H9 (cell line): Measurements from ENCODE around the gene TBC1D10B. TPM values are rescaled to one million over a fixed set of nuclear protein-coding genes. Genes with fewer than 3 reads are reported as not detected.

Experiments
- DNase-seq: peaks from one replicate; pipeline ENCODE4 v3.0.0-alpha.2; 2017
- H2AFZ ChIP-seq: one replicate; pipeline ENCODE4 v1.6.1; 2013; ENCODE audit warnings: mild to moderate bottlenecking, low read length, control low read depth, moderate library complexity
- H2AK5ac ChIP-seq: 2 replicates; pipeline ENCODE4 v1.6.1; 2013; ENCODE audit warnings: low read length, control low read depth, mixed read lengths; ENCODE audit not compliant: insufficient read length
- H2BK120ac ChIP-seq: one replicate; pipeline ENCODE4 v1.6.1; 2013; ENCODE audit warnings: low read depth, mild to moderate bottlenecking, low read length, control low read depth, inconsistent platforms; ENCODE audit not compliant: poor library complexity, severe bottlenecking
- H2BK12ac ChIP-seq: 2 replicates; pipeline ENCODE4 v1.6.1; 2013; ENCODE audit warnings: low read length, control low read depth, mixed read lengths, low read depth; ENCODE audit not compliant: insufficient read length
- H2BK15ac ChIP-seq: 2 replicates; pipeline ENCODE4 v1.6.1; 2013; ENCODE audit warnings: low read depth, low read length, control low read depth
- H2BK20ac ChIP-seq: one replicate; pipeline ENCODE4 v1.6.1; 2013; ENCODE audit warnings: low read depth, mild to moderate bottlenecking, low read length, control low read depth, inconsistent platforms; ENCODE audit not compliant: poor library complexity, severe bottlenecking
- H2BK5ac ChIP-seq: 2 replicates; pipeline ENCODE4 v1.6.1; 2013; ENCODE audit warnings: low read length, control low read depth, mixed read lengths; ENCODE audit not compliant: insufficient read length
- H3K14ac ChIP-seq: 2 replicates; pipeline ENCODE4 v1.6.1; 2013; ENCODE audit warnings: low read length, control low read depth; ENCODE audit not compliant: insufficient read depth
- H3K18ac ChIP-seq: 2 replicates; pipeline ENCODE4 v1.6.1; 2013; ENCODE audit warnings: low read depth, mild to moderate bottlenecking, mixed read lengths, low read length, control low read depth; ENCODE audit not compliant: insufficient read length
- H3K23ac ChIP-seq: 2 replicates; pipeline ENCODE4 v1.6.1; 2013; ENCODE audit warnings: low read length, control low read depth, mixed read lengths, low read depth; ENCODE audit not compliant: insufficient read length
- H3K23me2 ChIP-seq: 2 replicates; pipeline ENCODE4 v1.6.1; 2013; ENCODE audit warnings: low read depth, mild to moderate bottlenecking, mixed read lengths, low read length, control low read depth; ENCODE audit not compliant: insufficient read length, poor library complexity, severe bottlenecking
- H3K27ac ChIP-seq: 2 replicates; pipeline ENCODE4 v1.5.1; 2013; ENCODE audit warnings: low read length, control low read depth, mixed read lengths, low read depth; ENCODE audit not compliant: insufficient read length
- H3K27me3 ChIP-seq: 2 replicates; pipeline ENCODE4 v1.6.1; 2013; ENCODE audit warnings: low read length, control low read depth, inconsistent platforms; ENCODE audit not compliant: insufficient read depth
- H3K4ac ChIP-seq: 2 replicates; pipeline ENCODE4 v1.6.1; 2013; ENCODE audit warnings: low read depth, mild to moderate bottlenecking, control low read depth, inconsistent platforms, low read length, moderate library complexity
- H3K4me1 ChIP-seq: 2 replicates; pipeline ENCODE4 v1.6.1; 2013; ENCODE audit warnings: low read length, control low read depth, inconsistent platforms; ENCODE audit not compliant: insufficient read depth
- H3K4me2 ChIP-seq: 2 replicates; pipeline ENCODE4 v1.6.1; 2013; ENCODE audit warnings: low read length, control low read depth, mixed read lengths; ENCODE audit not compliant: insufficient read length, insufficient read depth
- H3K56ac ChIP-seq: 2 replicates; pipeline ENCODE4 v1.6.1; 2013; ENCODE audit warnings: low read depth, mild to moderate bottlenecking, mixed read lengths, low read length, control low read depth; ENCODE audit not compliant: insufficient read length
- H3K79me1 ChIP-seq: 2 replicates; pipeline ENCODE4 v1.6.1; 2013; ENCODE audit warnings: low read depth, mild to moderate bottlenecking, moderate library complexity, low read length, control low read depth, inconsistent platforms; ENCODE audit not compliant: insufficient read depth, poor library complexity, severe bottlenecking
- H3K79me2 ChIP-seq: 2 replicates; pipeline ENCODE4 v1.6.1; 2013; ENCODE audit warnings: low read length, control low read depth, inconsistent platforms; ENCODE audit not compliant: insufficient read depth
- H3K9ac ChIP-seq: 2 replicates; pipeline ENCODE4 v1.6.1; 2013; ENCODE audit warnings: low read length, control low read depth, mixed read lengths; ENCODE audit not compliant: insufficient read length; ENCODE audit errors: extremely low read depth
- H3K9me3 ChIP-seq: one replicate; pipeline ENCODE4 v1.6.1; 2013; ENCODE audit warnings: low read depth, low read length, inconsistent platforms; ENCODE audit not compliant: control insufficient read depth
- H3T11ph ChIP-seq: one replicate; pipeline ENCODE4 v1.6.1; 2013; ENCODE audit warnings: mild to moderate bottlenecking, low read length, control low read depth, inconsistent platforms
- H4K20me1 ChIP-seq: one replicate; pipeline ENCODE4 v1.6.1; 2013; ENCODE audit not compliant: control insufficient read depth, insufficient read length, insufficient read depth
- H4K5ac ChIP-seq: 2 replicates; pipeline ENCODE4 v1.6.1; 2013; ENCODE audit warnings: low read depth, mild to moderate bottlenecking, mixed read lengths, low read length, control low read depth; ENCODE audit not compliant: insufficient read length
- H4K8ac ChIP-seq: replicated peaks from 2 replicates; pipeline ENCODE4 v1.6.1; 2013; ENCODE audit warnings: low read length, control low read depth, mixed read lengths, low read depth; ENCODE audit not compliant: insufficient read length
- H4K91ac ChIP-seq: 2 replicates; pipeline ENCODE4 v1.6.1; 2013; ENCODE audit warnings: low read depth, mild to moderate bottlenecking, moderate library complexity, mixed read lengths, low read length, control low read depth; ENCODE audit not compliant: insufficient read length
- H3K27ac Mint-ChIP-seq, 3 experiments: 2 replicates in 2 of 3; 3 replicates in 1 of 3; pipeline ENCODE4 v1.8.0; 2020 to 2021; ENCODE audit warnings: mixed read lengths in 3 of 3, mild to moderate bottlenecking in 1 of 3, moderate library complexity in 1 of 3
- H3K27me3 Mint-ChIP-seq: 2 replicates; pipeline ENCODE4 v1.8.0; 2021; ENCODE audit warnings: low read depth, mild to moderate bottlenecking, moderate library complexity, mixed read lengths
- H3K36me3 Mint-ChIP-seq, 3 experiments: 2 replicates in 2 of 3; 3 replicates in 1 of 3; pipeline ENCODE4 v1.8.0; 2020 to 2021; ENCODE audit warnings: low read depth in 3 of 3, mixed read lengths in 3 of 3; ENCODE audit not compliant: insufficient read depth in 1 of 3
- H3K4me1 Mint-ChIP-seq, 2 experiments: 2 replicates each; pipeline ENCODE4 v1.8.0; 2020; ENCODE audit warnings: mixed read lengths in 2 of 2
- H3K4me3 Mint-ChIP-seq, 2 experiments: 2 replicates in 1 of 2; 3 replicates in 1 of 2; pipeline ENCODE4 v1.8.0; 2020 to 2021; ENCODE audit warnings: mild to moderate bottlenecking in 2 of 2, mixed read lengths in 2 of 2, moderate library complexity in 1 of 2
- H3K9me3 Mint-ChIP-seq, 2 experiments: 2 replicates in 1 of 2; 3 replicates in 1 of 2; pipeline ENCODE4 v1.8.0; 2020; ENCODE audit warnings: mild to moderate bottlenecking in 2 of 2, mixed read lengths in 2 of 2, moderate library complexity in 1 of 2
- WGBS: extraction: QIAGEN DNeasy Blood & Tissue Kit; methylation state at CpG from one replicate; pipeline ENCODE4 v1.1.7; 2013; ENCODE audit warnings: missing lambda C conversion rate, low lambda C conversion rate, mixed read lengths; ENCODE audit not compliant: insufficient read length; ENCODE audit errors: extremely low coverage; 5-methylcytosine and 5-hydroxymethylcytosine counted together
- total RNA-seq: library from RNA; stranded (reverse); gene quantifications from 2 replicates; pipeline ENCODE4 v1.2.1, GENCODE V29; 2021
- TF ChIP-seq, protein P1 (sequence below): fragments of 200-600 bp; sonication (generic); conservative IDR thresholded peaks from 3 replicates; pipeline ENCODE4 v1.8.0; 2021; ENCODE audit warnings: antibody characterized with exemption, mild to moderate bottlenecking

Gene TBC1D10B
- total RNA-seq, 1 experiment from 2014 or later: 25.6 TPM

DNA sequence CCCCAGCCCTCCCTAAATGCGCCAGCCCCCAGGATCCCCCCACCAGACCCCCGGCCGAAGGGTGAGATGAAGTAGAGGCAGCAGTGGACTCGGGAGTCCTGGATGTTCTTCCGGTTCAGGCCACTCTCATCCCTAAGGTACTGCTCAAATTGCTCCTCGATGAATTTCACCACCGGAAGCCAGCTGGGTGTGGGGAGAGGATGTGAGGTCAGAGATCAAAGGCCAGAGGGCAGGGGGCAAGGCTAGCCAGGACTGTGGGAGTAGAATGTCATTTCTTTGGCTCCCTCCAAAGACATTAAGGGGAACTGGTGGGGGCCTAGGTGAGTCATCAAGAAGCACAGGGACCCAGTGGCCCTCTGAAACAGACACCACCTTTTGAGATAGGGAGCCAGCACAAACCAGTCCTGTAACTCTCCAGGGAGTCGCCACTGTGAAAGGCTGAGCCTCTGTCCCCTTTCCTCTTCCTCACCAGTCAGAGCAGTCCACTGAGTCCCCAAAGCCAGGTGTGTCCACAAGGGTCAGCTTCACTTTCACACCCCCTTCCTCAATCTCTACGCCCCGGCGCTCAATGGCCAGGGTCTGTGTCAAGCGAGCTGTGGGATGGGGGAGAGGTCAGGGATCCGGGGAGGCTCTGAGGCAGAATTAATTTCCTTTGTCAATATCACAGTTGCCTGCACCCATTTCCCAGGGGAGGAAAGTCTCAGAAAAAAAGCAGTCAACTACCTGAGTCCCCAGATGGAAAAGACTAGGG, 11.2 kb upstream of the TBC1D10B start:
- H2BK15ac ChIP-seq: no peak overlapping the region
- DNase-seq: no peak
- no peak overlapping the region for H3T11ph ChIP-seq
- Mint-ChIP-seq H3K4me3 (peak overlapping the region in 1 of 2 experiments; percentile 18; a peak in 2 of 5 replicates), H3K27me3 (no peaks in the 10 kb centered on the region; the same call in 1 of the 2 replicates), H3K4me1 (peaks cover 16 to 26% of the 10 kb centered on the region in 2 experiments), H3K9me3 (peaks cover 0 to 2% of the 10 kb centered on the region in 2 experiments; a peak in 2 of 5 replicates), H3K27ac (peak overlapping the region in 2 of 3 experiments; percentile 68 to 80; a peak in 3 of 7 replicates), H3K36me3 (peaks cover 2 to 4% (median 2%) of the 10 kb centered on the region in 3 experiments; a peak in 4 of 7 replicates)
- WGBS: no CpG with 5 or more reads among the region's 13 CpGs
- no peak overlapping the region for H3K56ac ChIP-seq
- H3K27ac ChIP-seq: no peak overlapping the region
- no peaks in the 10 kb centered on the region for H4K20me1 ChIP-seq
- no peak overlapping the region for H4K8ac ChIP-seq
- no peak overlapping the region for H2BK12ac ChIP-seq
- H3K4ac ChIP-seq: no peak overlapping the region
- no peak overlapping the region for H3K14ac ChIP-seq
- H3K23me2 ChIP-seq: peaks cover 13% of the 10 kb centered on the region
- H3K79me2 ChIP-seq: no peaks in the 10 kb centered on the region
- no peak overlapping the region for H4K5ac ChIP-seq
- no peak overlapping the region for H3K4me2 ChIP-seq
- H2AFZ ChIP-seq: no peak overlapping the region
- H3K18ac ChIP-seq: no peak overlapping the region
- H3K9ac ChIP-seq: no peak overlapping the region
- TF ChIP-seq, protein P1, sequence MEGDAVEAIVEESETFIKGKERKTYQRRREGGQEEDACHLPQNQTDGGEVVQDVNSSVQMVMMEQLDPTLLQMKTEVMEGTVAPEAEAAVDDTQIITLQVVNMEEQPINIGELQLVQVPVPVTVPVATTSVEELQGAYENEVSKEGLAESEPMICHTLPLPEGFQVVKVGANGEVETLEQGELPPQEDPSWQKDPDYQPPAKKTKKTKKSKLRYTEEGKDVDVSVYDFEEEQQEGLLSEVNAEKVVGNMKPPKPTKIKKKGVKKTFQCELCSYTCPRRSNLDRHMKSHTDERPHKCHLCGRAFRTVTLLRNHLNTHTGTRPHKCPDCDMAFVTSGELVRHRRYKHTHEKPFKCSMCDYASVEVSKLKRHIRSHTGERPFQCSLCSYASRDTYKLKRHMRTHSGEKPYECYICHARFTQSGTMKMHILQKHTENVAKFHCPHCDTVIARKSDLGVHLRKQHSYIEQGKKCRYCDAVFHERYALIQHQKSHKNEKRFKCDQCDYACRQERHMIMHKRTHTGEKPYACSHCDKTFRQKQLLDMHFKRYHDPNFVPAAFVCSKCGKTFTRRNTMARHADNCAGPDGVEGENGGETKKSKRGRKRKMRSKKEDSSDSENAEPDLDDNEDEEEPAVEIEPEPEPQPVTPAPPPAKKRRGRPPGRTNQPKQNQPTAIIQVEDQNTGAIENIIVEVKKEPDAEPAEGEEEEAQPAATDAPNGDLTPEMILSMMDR: no peak
- no peak overlapping the region for H2BK20ac ChIP-seq
- no peaks in the 10 kb centered on the region for H3K9me3 ChIP-seq
- no peaks in the 10 kb centered on the region for H3K79me1 ChIP-seq
- H3K27me3 ChIP-seq: no peaks in the 10 kb centered on the region
- no peak overlapping the region for H3K23ac ChIP-seq
- no peak overlapping the region for H4K91ac ChIP-seq
- H2BK5ac ChIP-seq: no peak overlapping the region
- no peaks in the 10 kb centered on the region; the same call in 1 of the 2 replicates for H3K4me1 ChIP-seq
- H2BK120ac ChIP-seq: no peak overlapping the region
- no peak overlapping the region for H2AK5ac ChIP-seq
